Measurements from ENCODE around the gene MINDY4.

The MINDY4 gene

DNA sequence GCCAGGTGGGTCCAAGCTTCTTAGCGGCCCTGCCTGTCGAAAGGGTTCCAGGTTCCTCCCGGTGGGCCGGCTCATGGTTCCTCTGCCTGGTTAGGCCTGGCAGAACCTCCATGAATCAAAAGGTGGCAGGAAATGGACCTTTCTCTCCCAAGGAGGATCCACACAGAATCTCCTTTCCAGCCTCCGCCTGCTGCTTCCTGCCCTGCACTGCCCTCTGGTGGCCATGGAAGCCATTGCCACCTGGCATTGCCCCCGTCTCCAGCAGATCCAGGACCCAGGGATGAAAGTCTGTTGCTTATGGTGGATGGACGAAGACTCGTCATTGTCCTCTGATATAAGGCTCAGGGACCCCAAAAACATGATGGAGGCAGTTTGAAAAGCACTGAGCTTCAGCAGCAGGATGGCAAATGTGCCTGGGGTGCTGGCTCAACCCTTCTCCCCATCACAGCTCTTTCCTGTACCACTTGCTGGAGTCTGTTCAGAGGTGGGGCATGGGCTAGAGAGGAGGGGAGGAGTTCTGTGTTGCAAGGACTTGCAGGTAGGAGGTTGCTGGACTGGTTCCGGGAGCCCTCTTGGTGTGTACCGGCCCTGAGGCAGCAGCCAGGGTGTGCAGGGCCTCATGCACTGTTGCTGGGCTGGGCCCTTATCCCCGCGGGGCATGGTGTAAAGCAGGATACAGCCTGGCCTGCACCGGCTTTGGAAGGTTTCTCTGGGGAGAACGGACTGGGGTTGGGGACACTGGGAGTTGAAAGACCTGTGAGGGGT lies 30.6 kb upstream of the MINDY4 start:
- TF ChIP-seq, protein P1, sequence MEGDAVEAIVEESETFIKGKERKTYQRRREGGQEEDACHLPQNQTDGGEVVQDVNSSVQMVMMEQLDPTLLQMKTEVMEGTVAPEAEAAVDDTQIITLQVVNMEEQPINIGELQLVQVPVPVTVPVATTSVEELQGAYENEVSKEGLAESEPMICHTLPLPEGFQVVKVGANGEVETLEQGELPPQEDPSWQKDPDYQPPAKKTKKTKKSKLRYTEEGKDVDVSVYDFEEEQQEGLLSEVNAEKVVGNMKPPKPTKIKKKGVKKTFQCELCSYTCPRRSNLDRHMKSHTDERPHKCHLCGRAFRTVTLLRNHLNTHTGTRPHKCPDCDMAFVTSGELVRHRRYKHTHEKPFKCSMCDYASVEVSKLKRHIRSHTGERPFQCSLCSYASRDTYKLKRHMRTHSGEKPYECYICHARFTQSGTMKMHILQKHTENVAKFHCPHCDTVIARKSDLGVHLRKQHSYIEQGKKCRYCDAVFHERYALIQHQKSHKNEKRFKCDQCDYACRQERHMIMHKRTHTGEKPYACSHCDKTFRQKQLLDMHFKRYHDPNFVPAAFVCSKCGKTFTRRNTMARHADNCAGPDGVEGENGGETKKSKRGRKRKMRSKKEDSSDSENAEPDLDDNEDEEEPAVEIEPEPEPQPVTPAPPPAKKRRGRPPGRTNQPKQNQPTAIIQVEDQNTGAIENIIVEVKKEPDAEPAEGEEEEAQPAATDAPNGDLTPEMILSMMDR (IDR thresholded peaks at IDR 0.05; ENCODE audit: low read depth, low read length) = peak; percentile 100
- DNase-seq (ENCODE audit: low read depth, low spot score) = peak; percentile 53
- in situ Hi-C loops (cut with HindIII; ENCODE audit: low sequenced_read_pairs) = no loop called here
- H3K4me3 ChIP-seq (ENCODE audit: low read depth, low read length) = no peak overlapping the region

GRCh38 chr7:30741289-30741688 lies 29.9 kb upstream of the MINDY4 start:
- in situ Hi-C loops (cut with HindIII; ENCODE audit: low sequenced_read_pairs) = no loop called here
- DNase-seq (ENCODE audit: low read depth, low spot score) = no peak
- H3K4me3 ChIP-seq (ENCODE audit: low read depth, low read length) = no peak overlapping the region
- TF ChIP-seq, protein P1 (IDR thresholded peaks at IDR 0.05; ENCODE audit: low read depth, low read length) = no peak

GRCh38 chr7:30743371-30744074 lies 27.7 kb upstream of the MINDY4 start:
- H3K4me3 ChIP-seq (ENCODE audit: low read depth, low read length) = no peak overlapping the region
- TF ChIP-seq, protein P1 (IDR thresholded peaks at IDR 0.05; ENCODE audit: low read depth, low read length) = peak; percentile 33
- in situ Hi-C loops (cut with HindIII; ENCODE audit: low sequenced_read_pairs) = no loop called here
- DNase-seq (ENCODE audit: low read depth, low spot score) = no peak

DNA sequence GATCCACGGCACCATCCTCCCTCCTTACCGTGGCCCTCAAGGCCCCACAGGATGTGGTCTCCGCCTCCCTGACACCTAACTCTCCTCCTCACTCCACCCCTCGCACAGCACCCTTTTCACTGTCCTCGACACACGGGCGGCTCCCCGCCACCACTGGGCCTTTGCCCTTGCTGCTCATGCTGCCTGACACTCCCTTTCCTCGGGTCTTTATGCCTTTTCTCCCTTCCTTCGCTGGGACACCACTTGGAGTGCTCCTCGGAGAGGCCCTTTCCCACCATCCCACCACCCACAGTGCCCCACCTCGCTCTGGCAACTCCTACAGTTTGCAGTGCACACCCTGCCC lies 27.2 kb upstream of the MINDY4 start:
- TF ChIP-seq, protein P1 (IDR thresholded peaks at IDR 0.05; ENCODE audit: low read depth, low read length) = no peak
- no peak overlapping the region for H3K4me3 ChIP-seq (ENCODE audit: low read depth, low read length)
- in situ Hi-C loops (cut with HindIII; ENCODE audit: low sequenced_read_pairs) = no loop called here
- no peak for DNase-seq (ENCODE audit: low read depth, low spot score)

DNA sequence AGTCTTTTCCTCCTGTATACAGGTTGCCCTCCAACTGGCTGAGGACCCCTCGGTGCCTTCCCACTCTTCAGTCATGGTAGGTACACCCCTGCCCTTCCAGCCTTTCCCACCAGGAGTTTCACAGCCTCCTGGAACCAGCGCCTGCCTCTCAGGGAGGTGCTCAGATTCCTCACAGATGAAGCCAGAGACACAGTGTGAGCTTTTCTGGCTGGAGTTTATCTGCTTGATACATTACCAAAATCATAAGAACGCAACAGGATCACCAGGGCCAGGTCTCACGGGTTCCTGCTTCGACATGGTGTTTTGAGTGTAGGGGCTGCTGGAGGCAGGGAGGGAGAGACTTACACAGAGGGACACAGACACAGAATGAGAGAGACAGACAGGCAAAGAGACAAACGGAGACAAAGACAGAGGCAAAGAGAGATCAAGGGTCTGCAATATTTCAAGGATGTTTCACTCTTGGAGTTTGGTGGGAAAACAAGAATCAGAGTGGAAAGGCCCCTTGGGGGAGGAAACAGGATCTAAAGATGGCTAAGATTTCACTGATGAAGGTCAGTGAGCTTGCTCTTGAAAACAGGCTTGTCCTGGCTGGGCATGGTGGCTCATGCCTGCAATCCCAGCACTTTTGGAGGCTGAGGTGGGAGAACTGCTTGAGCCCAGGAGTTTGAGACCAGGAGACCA lies 25.8 kb upstream of the MINDY4 start:
- no peak for DNase-seq (ENCODE audit: low read depth, low spot score)
- in situ Hi-C loops (cut with HindIII; ENCODE audit: low sequenced_read_pairs) = no loop called here
- TF ChIP-seq, protein P1 (IDR thresholded peaks at IDR 0.05; ENCODE audit: low read depth, low read length) = no peak

DNA sequence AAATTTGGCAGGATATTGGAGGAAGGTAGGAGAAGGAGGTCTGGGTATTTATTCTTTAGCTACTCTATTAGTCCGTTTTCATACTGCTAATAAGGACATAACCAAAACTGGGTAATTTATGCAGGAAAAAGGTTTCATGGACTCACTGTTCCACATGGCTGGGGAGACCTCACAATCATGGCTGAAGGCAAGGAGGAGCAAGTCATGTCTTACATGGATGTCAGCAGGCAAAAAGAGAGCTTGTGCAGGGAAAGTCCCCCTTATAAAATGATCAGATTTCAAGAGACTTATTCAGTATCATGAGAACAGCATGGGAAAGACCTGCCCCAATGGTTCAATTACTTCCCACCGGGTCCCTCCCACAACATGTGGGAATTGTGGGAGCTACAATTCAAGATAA lies 21.2 kb upstream of the MINDY4 start:
- H3K4me3 ChIP-seq (ENCODE audit: low read depth, low read length) = no peak overlapping the region
- in situ Hi-C loops (cut with HindIII; ENCODE audit: low sequenced_read_pairs) = no loop called here
- no peak for DNase-seq (ENCODE audit: low read depth, low spot score)
- TF ChIP-seq, protein P1 (IDR thresholded peaks at IDR 0.05; ENCODE audit: low read depth, low read length) = no peak

More for the DNA sequence above, 25.8 kb upstream of the MINDY4 start:
- no peak overlapping the region for H3K4me3 ChIP-seq (ENCODE audit: low read depth, low read length)

All from astrocyte of the spinal cord (primary cell).